HFFc6 (cell line): ENCODE measurements around the gene CYP26B1. TPM values are rescaled to one million over a fixed set of nuclear protein-coding genes. Genes with fewer than 3 reads are reported as not detected.
A peak's percentile ranks its signal among the peaks of the same experiment; 100 is the strongest.

Source experiments
- DNase-seq: peaks from one replicate; pipeline ENCODE4 v3.0.0-alpha.2; 2018
- H3K27ac Mint-ChIP-seq: 2 replicates; pipeline ENCODE4 v1.8.0; 2020; ENCODE audit warnings: mild to moderate bottlenecking, mixed read lengths
- H3K27me3 Mint-ChIP-seq: 2 replicates; pipeline ENCODE4 v1.8.0; 2021; ENCODE audit warnings: mild to moderate bottlenecking, moderate library complexity, mixed read lengths; ENCODE audit not compliant: insufficient read depth
- H3K36me3 Mint-ChIP-seq: 2 replicates; pipeline ENCODE4 v1.8.0; 2021; ENCODE audit warnings: low read depth, mixed read lengths
- H3K4me1 Mint-ChIP-seq: 2 replicates; pipeline ENCODE4 v1.8.0; 2020; ENCODE audit warnings: low read depth, mixed read lengths
- H3K4me3 Mint-ChIP-seq: 2 replicates; pipeline ENCODE4 v1.8.0; 2020; ENCODE audit warnings: mild to moderate bottlenecking, moderate library complexity, mixed read lengths
- H3K9me3 Mint-ChIP-seq: 2 replicates; pipeline ENCODE4 v1.8.0; 2020; ENCODE audit warnings: mild to moderate bottlenecking, mixed read lengths
- CTCF ChIP-seq: fragments of 200-600 bp; sonication (generic); IDR thresholded peaks from 2 replicates; pipeline ENCODE4 v1.5.0; 2021; ENCODE audit warnings: antibody characterized with exemption, mild to moderate bottlenecking
- total RNA-seq, 6 experiments: library from RNA; stranded (reverse); fragmentation: NEBNext Ultra II Directional; extraction: Animal tissue kit (Norgen Biotek cat#: 25700); gene quantifications; 2 replicates in 1 of 6; 3 replicates in 5 of 6; pipeline ENCODE4 v1.2.3, GENCODE V29; 2021

The CYP26B1 gene
- total RNA-seq, 6 experiments from 2014 or later = 0.05 to 0.66 (median 0.14) TPM; not detected in 1

DNA sequence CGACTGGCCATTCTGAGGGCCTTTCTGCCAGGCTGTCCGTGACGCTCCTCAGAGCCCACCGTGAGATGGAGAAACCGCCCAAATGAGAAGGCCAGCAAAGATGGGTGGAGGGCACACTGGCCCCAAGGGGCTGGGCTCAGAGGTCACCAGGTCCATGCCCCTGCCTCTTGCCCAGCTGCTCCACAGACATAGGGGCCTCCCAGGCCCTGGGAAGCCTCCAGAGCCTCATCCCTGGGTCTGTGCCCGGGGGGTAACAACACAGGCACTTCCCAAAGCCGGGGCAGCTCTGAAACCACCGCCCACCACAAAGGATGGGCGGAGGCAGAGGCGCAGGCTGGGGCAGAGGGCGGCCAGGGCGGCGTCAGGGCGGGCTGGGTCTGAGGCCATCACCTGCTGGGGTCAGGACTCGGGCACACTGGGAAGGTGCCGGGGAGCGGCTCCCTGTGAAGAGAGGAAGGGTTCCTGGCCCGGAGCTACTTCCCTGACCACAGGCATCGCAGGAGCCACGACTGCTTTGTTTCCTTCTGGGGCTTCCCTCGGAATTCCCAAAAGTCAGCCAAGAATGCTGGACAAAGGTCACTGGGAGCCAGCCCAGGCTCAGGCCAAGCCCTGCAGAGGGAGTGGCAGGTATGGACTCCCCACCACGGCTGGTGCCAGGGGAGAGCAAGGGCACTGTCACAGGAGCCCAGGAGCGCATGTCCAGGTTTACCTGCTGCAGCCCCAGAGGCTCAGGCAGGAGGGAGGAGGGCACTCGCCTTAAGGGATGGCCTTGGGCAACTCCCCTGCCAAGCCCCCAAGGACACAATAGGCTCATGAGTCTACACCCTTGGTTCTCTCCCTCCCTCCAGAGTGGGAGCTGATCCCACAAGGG lies 9.4 kb downstream of the CYP26B1 start:
- Mint-ChIP-seq H3K9me3 (no peaks in the 10 kb centered on the region), H3K27me3 (peaks cover 7% of the 10 kb centered on the region), H3K27ac (no peak overlapping the region), H3K4me1 (no peaks in the 10 kb centered on the region), H3K4me3 (no peak overlapping the region), H3K36me3 (no peaks in the 10 kb centered on the region)
- DNase-seq = no peak
- TF ChIP-seq CTCF = no peak

DNA sequence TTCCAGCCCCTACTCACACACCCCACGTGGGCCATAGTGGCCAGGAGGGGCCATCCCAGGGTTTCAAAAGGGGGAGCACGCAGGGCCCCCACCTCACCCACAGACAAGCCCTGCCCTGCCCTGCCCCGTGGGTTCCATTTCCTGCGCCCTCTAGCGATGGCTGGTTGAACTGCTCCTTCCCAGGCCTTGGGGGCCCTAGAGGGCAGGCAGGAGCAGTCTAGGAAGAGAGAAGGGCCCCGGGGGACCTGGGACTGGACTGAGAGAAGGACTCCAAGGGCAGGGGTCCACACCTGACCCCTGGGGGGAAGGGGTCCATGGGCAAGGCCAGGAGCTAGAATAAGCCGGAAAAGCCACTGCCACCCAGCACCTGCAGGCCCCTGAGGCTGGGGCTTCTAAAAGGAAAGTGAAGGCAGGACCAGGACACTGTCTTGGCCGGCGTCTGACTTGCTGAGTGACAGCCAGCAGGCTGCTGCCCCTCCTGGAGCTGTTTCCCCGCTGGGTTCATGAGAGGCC lies 10.1 kb downstream of the CYP26B1 start:
- Mint-ChIP-seq H3K9me3 (no peaks in the 10 kb centered on the region), H3K4me3 (no peak overlapping the region), H3K27me3 (peaks cover 7% of the 10 kb centered on the region), H3K36me3 (no peaks in the 10 kb centered on the region), H3K4me1 (no peaks in the 10 kb centered on the region), H3K27ac (no peak overlapping the region)
- DNase-seq = peak; percentile 18
- TF ChIP-seq CTCF = peak; percentile 96

DNA sequence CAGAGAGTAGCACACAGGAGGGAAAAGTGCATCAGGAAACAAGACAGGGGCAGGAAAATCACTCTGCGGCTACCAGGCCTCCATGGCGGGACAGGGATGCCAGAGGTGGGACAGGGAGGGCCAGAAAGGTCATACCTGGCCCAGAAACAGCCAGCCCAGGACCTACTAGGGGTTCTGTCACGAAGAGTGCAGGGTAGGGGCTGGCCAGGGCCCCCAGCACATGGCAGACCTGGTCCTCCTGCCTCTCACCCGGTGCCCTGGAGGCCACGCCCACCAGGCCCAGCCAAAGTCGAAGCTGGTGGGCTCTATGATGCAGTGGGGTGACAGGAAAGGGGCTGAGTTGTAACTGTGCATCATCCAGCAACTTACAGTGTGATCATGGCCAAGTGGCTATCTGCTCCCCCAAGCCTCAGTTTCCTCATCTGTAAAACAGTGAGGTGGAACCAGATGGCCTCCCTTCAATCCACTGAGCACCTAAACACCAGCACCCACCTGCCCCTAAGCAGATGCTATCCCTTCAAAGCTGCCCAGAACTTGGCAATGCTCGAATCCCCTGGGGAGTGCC lies 10.6 kb downstream of the CYP26B1 start:
- no peak overlapping the region for H3K4me3 Mint-ChIP-seq
- H3K27me3 Mint-ChIP-seq = peaks cover 4% of the 10 kb centered on the region
- H3K4me1 Mint-ChIP-seq = no peaks in the 10 kb centered on the region
- TF ChIP-seq CTCF = no peak
- no peak overlapping the region for H3K27ac Mint-ChIP-seq
- no peaks in the 10 kb centered on the region for H3K36me3 Mint-ChIP-seq
- H3K9me3 Mint-ChIP-seq = no peaks in the 10 kb centered on the region
- DNase-seq = no peak

DNA sequence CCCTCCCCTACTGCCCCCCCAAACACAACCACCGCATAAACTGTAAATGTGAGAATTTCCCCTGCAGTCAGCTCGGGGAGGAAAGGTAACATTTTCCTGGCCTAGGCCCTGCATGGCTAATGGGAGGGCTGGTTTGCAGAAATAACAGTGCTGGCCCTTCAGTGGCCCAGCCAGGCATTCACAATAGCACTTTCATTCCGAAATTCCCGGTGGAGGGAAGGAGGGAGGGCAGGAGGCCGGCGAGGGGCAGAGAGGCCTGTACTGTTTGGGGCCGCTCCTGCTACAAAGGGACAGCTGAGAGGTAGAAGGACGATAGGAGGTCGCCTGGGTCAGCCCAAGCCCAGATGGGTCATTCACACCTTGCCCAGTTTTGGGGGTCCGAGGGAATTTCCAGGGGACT lies 11.3 kb downstream of the CYP26B1 start:
- H3K36me3 Mint-ChIP-seq = no peaks in the 10 kb centered on the region
- DNase-seq = no peak
- no peak for TF ChIP-seq CTCF
- no peak overlapping the region for H3K27ac Mint-ChIP-seq
- H3K4me3 Mint-ChIP-seq = no peak overlapping the region
- H3K27me3 Mint-ChIP-seq = peaks cover 4% of the 10 kb centered on the region
- no peaks in the 10 kb centered on the region for H3K9me3 Mint-ChIP-seq
- H3K4me1 Mint-ChIP-seq = no peaks in the 10 kb centered on the region

GRCh38 chr2:72135921-72136320 lies 11.7 kb downstream of the CYP26B1 start:
- Mint-ChIP-seq H3K27ac (no peak overlapping the region), H3K27me3 (peaks cover 4% of the 10 kb centered on the region), H3K36me3 (no peaks in the 10 kb centered on the region), H3K9me3 (no peaks in the 10 kb centered on the region), H3K4me1 (no peaks in the 10 kb centered on the region), H3K4me3 (no peak overlapping the region)
- no peak for TF ChIP-seq CTCF
- DNase-seq = no peak
